ENCODE measurements around the gene CNGA3.

- TF ChIP-seq CTCF (IDR thresholded peaks at IDR 0.05) (no peak), POLR2A (IDR thresholded peaks at IDR 0.05) (no peak)
Observed at GRCh38 chr2:98343285-98343684, 3.0 kb upstream of the CNGA3 start.
